Activated CD8-positive, alpha-beta memory T cell treated with anti-CD3 and anti-CD28 coated beads, Interleukin-2, amount 50 U/mL, for 24 hours (primary cell): ENCODE measurements around the gene FAIM.
A peak's percentile ranks its signal among the peaks of the same experiment; 100 is the strongest.
"Not testable (repeated sequence)": the region's sequence is repeated elsewhere in the genome, so short reads cannot be mapped to it uniquely, and the experiment has no call there.

Source experiments
- DNase-seq: peaks from one replicate; pipeline ENCODE4 v3.0.0-alpha.2; 2020; ENCODE audit errors: extremely low read depth

FAIM gene

GRCh38 chr3:138608322-138609135 is at the start of gene FAIM:
Gene FAIM (plus strand): TSS chr3:138608771. CDS start chr3:138619727, 10,956 bp downstream.
- peak; percentile 33 for DNase-seq

- DNase-seq, result no peak
Observed at GRCh38 chr3:138559134-138559533, 49.4 kb upstream of the FAIM start.

- DNase-seq, result no peak
Observed at GRCh38 chr3:138560501-138560900, 48.1 kb upstream of the FAIM start.

GRCh38 chr3:138562902-138563301 is 45.7 kb upstream of the FAIM start:
- not testable (repeated sequence) for DNase-seq

- not testable (repeated sequence) for DNase-seq
Observed at GRCh38 chr3:138566293-138566692, 42.3 kb upstream of the FAIM start.

GRCh38 chr3:138567403-138567802 is 41.2 kb upstream of the FAIM start:
- DNase-seq, result no peak

- DNase-seq, result no peak
Observed at GRCh38 chr3:138569090-138569489, 39.5 kb upstream of the FAIM start.

- not testable (repeated sequence) for DNase-seq
Observed at GRCh38 chr3:138569624-138570023, 38.9 kb upstream of the FAIM start.

GRCh38 chr3:138573138-138573537 is 35.4 kb upstream of the FAIM start:
- no peak for DNase-seq

- DNase-seq, result no peak
Observed at GRCh38 chr3:138578141-138578540, 30.4 kb upstream of the FAIM start.

- no peak for DNase-seq
Observed at GRCh38 chr3:138578961-138579574, 29.5 kb upstream of the FAIM start.

- DNase-seq, result no peak
Observed at GRCh38 chr3:138587374-138587773, 21.2 kb upstream of the FAIM start.

- DNase-seq, result no peak
Observed at GRCh38 chr3:138588445-138588844, 20.1 kb upstream of the FAIM start.

- no peak for DNase-seq
Observed at GRCh38 chr3:138591392-138591791, 17.2 kb upstream of the FAIM start.

GRCh38 chr3:138593488-138594149 is 15.0 kb upstream of the FAIM start:
- no peak for DNase-seq

- peak; percentile 72 for DNase-seq
Observed at GRCh38 chr3:138594150-138594934, 14.2 kb upstream of the FAIM start, which contains the start of gene CEP70. Gene CEP70 (minus strand): TSS chr3:138594260. CDS start chr3:138572927, 21,333 bp downstream.

GRCh38 chr3:138594935-138595610 is 13.5 kb upstream of the FAIM start:
- DNase-seq, result no peak

GRCh38 chr3:138597186-138597976 is 11.2 kb upstream of the FAIM start:
- not testable (repeated sequence) for DNase-seq

GRCh38 chr3:138598534-138598933 is 10.0 kb upstream of the FAIM start:
- DNase-seq, result no peak

GRCh38 chr3:138600100-138600745 is 8.3 kb upstream of the FAIM start:
- no peak for DNase-seq
